ENCODE results near the gene CFAP74. TPM values are rescaled to one million over a fixed set of nuclear protein-coding genes. Genes with fewer than 3 reads are reported as not detected.

CFAP74 gene
- total RNA-seq, 4 donors from 2014 or later: not detected

GRCh38 chr1:2014741-2015735 lies 11.5 kb upstream of the CFAP74 start:
- WGBS, 2 donors (ENCODE audit: low coverage in 1 of 2): 69% methylated on average over 16 to 34 of the region's 34 CpGs
- Histone ChIP-seq H3K4me3 (no peak overlapping the region), H3K4me1 (peaks cover 0 to 7% (median 4%) of the 10 kb centered on the region in 4 donors), H3K36me3 (no peaks in the 10 kb centered on the region), H3K27ac (no peak overlapping the region), H3K27me3 (peaks cover 74% of the 10 kb centered on the region), H3K9me3 (no peaks in the 10 kb centered on the region)
- no peak for TF ChIP-seq EP300 (IDR thresholded peaks at IDR 0.05; ENCODE audit: low read depth)
- no peak for TF ChIP-seq POLR2A (IDR thresholded peaks at IDR 0.05)
- no peak for TF ChIP-seq CTCF (IDR thresholded peaks at IDR 0.05)
- no peak for TF ChIP-seq POLR2AphosphoS5 (IDR thresholded peaks at IDR 0.05)
- in situ Hi-C loops (cut with MboI; ENCODE audit: low pct_ligation_motif_present in 1 of 4, low pct_unique_long_range_greater_than_20kb in 1 of 4, low sequenced_read_pairs in 3 of 4): no loop called here
- no peak for DNase-seq
- intact Hi-C loops (cut with DNase I; ENCODE audit: low total_unique reads): no loop called here

GRCh38 chr1:2014181-2014580 lies 10.6 kb upstream of the CFAP74 start:
- no peaks in the 10 kb centered on the region for H3K36me3 ChIP-seq
- H3K4me3 ChIP-seq: no peak overlapping the region
- peaks cover 68% of the 10 kb centered on the region for H3K27me3 ChIP-seq
- WGBS, 2 donors (ENCODE audit: low coverage in 1 of 2): 86% methylated on average over 15 of the region's 15 CpGs; no CpG with 5 or more reads in 1 of the 2 donors
- DNase-seq: no peak
- TF ChIP-seq CTCF (IDR thresholded peaks at IDR 0.05): no peak
- TF ChIP-seq POLR2A (IDR thresholded peaks at IDR 0.05): no peak
- no peak for TF ChIP-seq POLR2AphosphoS5 (IDR thresholded peaks at IDR 0.05)
- TF ChIP-seq EP300 (IDR thresholded peaks at IDR 0.05; ENCODE audit: low read depth): no peak
- H3K9me3 ChIP-seq: no peaks in the 10 kb centered on the region
- no peak overlapping the region for H3K27ac ChIP-seq
- in situ Hi-C loops (cut with MboI; ENCODE audit: low pct_ligation_motif_present in 1 of 4, low pct_unique_long_range_greater_than_20kb in 1 of 4, low sequenced_read_pairs in 3 of 4): no loop called here
- intact Hi-C loops (cut with DNase I; ENCODE audit: low total_unique reads): no loop called here
- no peaks in the 10 kb centered on the region for H3K4me1 ChIP-seq

GRCh38 chr1:2009101-2010053 lies 5.8 kb upstream of the CFAP74 start:
- H3K4me1 ChIP-seq: no peaks in the 10 kb centered on the region
- H3K36me3 ChIP-seq: no peaks in the 10 kb centered on the region
- no peak for DNase-seq
- H3K9me3 ChIP-seq: no peaks in the 10 kb centered on the region
- no peak overlapping the region for H3K4me3 ChIP-seq
- TF ChIP-seq POLR2A (IDR thresholded peaks at IDR 0.05) (no peak), CTCF (IDR thresholded peaks at IDR 0.05) (no peak), POLR2AphosphoS5 (IDR thresholded peaks at IDR 0.05) (no peak), EP300 (IDR thresholded peaks at IDR 0.05; ENCODE audit: low read depth) (no peak)
- 77% methylated on average over 5 to 27 of the region's 27 CpGs for WGBS, 2 donors (ENCODE audit: low coverage in 1 of 2)
- H3K27ac ChIP-seq: no peak overlapping the region
- intact Hi-C loops (cut with DNase I; ENCODE audit: low total_unique reads): no loop called here
- in situ Hi-C loops (cut with MboI; ENCODE audit: low pct_ligation_motif_present in 1 of 4, low pct_unique_long_range_greater_than_20kb in 1 of 4, low sequenced_read_pairs in 3 of 4): no loop called here
- H3K27me3 ChIP-seq: peaks cover 64% of the 10 kb centered on the region

GRCh38 chr1:2004856-2005255 lies 1.3 kb upstream of the CFAP74 start:
- H3K27me3 ChIP-seq: peaks cover 89% of the 10 kb centered on the region
- no peak for DNase-seq
- peaks cover 0 to 7% (median 6%) of the 10 kb centered on the region in 4 donors for H3K4me1 ChIP-seq
- 74% methylated on average over 21 of the region's 21 CpGs; no CpG with 5 or more reads in 1 of the 2 donors for WGBS, 2 donors (ENCODE audit: low coverage in 1 of 2)
- TF ChIP-seq EP300 (IDR thresholded peaks at IDR 0.05; ENCODE audit: low read depth) (no peak), POLR2A (IDR thresholded peaks at IDR 0.05) (no peak), CTCF (IDR thresholded peaks at IDR 0.05) (no peak), POLR2AphosphoS5 (IDR thresholded peaks at IDR 0.05) (no peak)
- H3K4me3 ChIP-seq: no peak overlapping the region
- H3K36me3 ChIP-seq: no peaks in the 10 kb centered on the region
- intact Hi-C loops (cut with DNase I; ENCODE audit: low total_unique reads): no loop called here
- no peaks in the 10 kb centered on the region for H3K9me3 ChIP-seq
- H3K27ac ChIP-seq: no peak overlapping the region
- in situ Hi-C loops (cut with MboI; ENCODE audit: low pct_ligation_motif_present in 1 of 4, low pct_unique_long_range_greater_than_20kb in 1 of 4, low sequenced_read_pairs in 3 of 4): no loop called here

Measured in transverse colon (tissue), 4 donors.